Hindlimb muscle (tissue), 1 donor: Measurements from ENCODE around the gene MTAP. TPM values are rescaled to one million over a fixed set of nuclear protein-coding genes. Genes with fewer than 3 reads are reported as not detected.

Source experiments
- DNase-seq: peaks from one replicate; pipeline ENCODE4 v3.0.0-alpha.2; 2013
- polyA plus RNA-seq: library from polyadenylated mRNA; unstranded; fragments of 120-200 nt; gene quantifications from one replicate; pipeline ENCODE4 v1.2.1, GENCODE V29; 2013; ENCODE audit not compliant: insufficient read length

MTAP gene
- polyA plus RNA-seq, result 26.3 TPM

- peak; percentile 94 for DNase-seq
Observed at GRCh38 chr9:21802418-21803000, at the start of gene MTAP. MTAP (plus strand) TSS chr9:21802636; CDS start chr9:21802749, 113 bp downstream.

- DNase-seq, result no peak
Observed at GRCh38 chr9:21753523-21753922, 48.9 kb upstream of the MTAP start.

GRCh38 chr9:21754741-21755140, 47.7 kb upstream of the MTAP start:
- no peak for DNase-seq

GRCh38 chr9:21758540-21758939, 43.9 kb upstream of the MTAP start:
- no peak for DNase-seq

GRCh38 chr9:21761309-21761901, 41.0 kb upstream of the MTAP start:
- no peak for DNase-seq

GRCh38 chr9:21762064-21762463, 40.4 kb upstream of the MTAP start:
- no peak for DNase-seq

- DNase-seq, result no peak
Observed at GRCh38 chr9:21764846-21765245, 37.6 kb upstream of the MTAP start.

- DNase-seq, result no peak
Observed at GRCh38 chr9:21766096-21766495, 36.3 kb upstream of the MTAP start.

- no peak for DNase-seq
Observed at GRCh38 chr9:21770871-21771560, 31.4 kb upstream of the MTAP start.

- no peak for DNase-seq
Observed at GRCh38 chr9:21777701-21778100, 24.7 kb upstream of the MTAP start.

GRCh38 chr9:21778304-21778703, 24.1 kb upstream of the MTAP start:
- no peak for DNase-seq

GRCh38 chr9:21779397-21779796, 23.0 kb upstream of the MTAP start:
- no peak for DNase-seq

- DNase-seq, result no peak
Observed at GRCh38 chr9:21781656-21782055, 20.8 kb upstream of the MTAP start.

GRCh38 chr9:21782205-21782604, 20.2 kb upstream of the MTAP start:
- DNase-seq, result no peak

- no peak for DNase-seq
Observed at GRCh38 chr9:21788752-21789151, 13.7 kb upstream of the MTAP start.

- peak; percentile 85 for DNase-seq
Observed at GRCh38 chr9:21789541-21790037, 12.8 kb upstream of the MTAP start.

- no peak for DNase-seq
Observed at GRCh38 chr9:21795483-21795882, 7.0 kb upstream of the MTAP start.

GRCh38 chr9:21796768-21797167, 5.7 kb upstream of the MTAP start:
- no peak for DNase-seq

GRCh38 chr9:21800931-21801682, 1.3 kb upstream of the MTAP start:
- DNase-seq, result no peak

- peak; percentile 84 for DNase-seq
Observed at GRCh38 chr9:21801683-21802417, 586 bp upstream of the MTAP start.

GRCh38 chr9:21803649-21804048, 1.2 kb downstream of the MTAP start:
- no peak for DNase-seq

GRCh38 chr9:21804331-21804730, 1.9 kb downstream of the MTAP start:
- no peak for DNase-seq
